Hepatocyte (in vitro differentiated cells): Measurements from ENCODE around the gene LPAR4.

Experiments
- CTCF ChIP-seq: fragments of 200-600 bp; sonication (generic); IDR thresholded peaks from 2 replicates; pipeline ENCODE4 v1.5.1; 2016; ENCODE audit warnings: antibody characterized with exemption, mild to moderate bottlenecking; ENCODE audit not compliant: poor library complexity
- EZH2 ChIP-seq: fragments of 200-600 bp; sonication (generic); IDR thresholded peaks from 2 replicates; pipeline ENCODE4 v1.6.1; 2016; ENCODE audit warnings: antibody characterized with exemption, mild to moderate bottlenecking, borderline replicate concordance
- EZH2phosphoT487 ChIP-seq: fragments of 200-600 bp; sonication (generic); IDR thresholded peaks from one replicate; pipeline ENCODE4 v1.6.1; 2018; ENCODE audit warnings: antibody characterized with exemption, mild to moderate bottlenecking, low read depth, moderate library complexity; ENCODE audit not compliant: unreplicated experiment, severe bottlenecking

- no peak for TF ChIP-seq CTCF
- TF ChIP-seq EZH2, result no peak
- TF ChIP-seq EZH2phosphoT487, result no peak
These were observed 41.4 kb upstream of the LPAR4 start for GRCh38 chrX:78706071-78706470.
